Liver (tissue), 2 donors: ENCODE results near the gene CLDN6.

ENCODE experiments used
- TF ChIP-seq, protein P1 (sequence below): fragments of 150-350 bp; IDR thresholded peaks from 2 replicates; pipeline ENCODE4 v1.5.1; 2017; ENCODE audit warnings: improper control_type of control experiment, low read depth, low read length; ENCODE audit not compliant: missing input control
- TF ChIP-seq, protein P2 (sequence below): IDR thresholded peaks from 2 replicates; pipeline ENCODE4 v1.6.1; 2016; ENCODE audit warnings: antibody characterized with exemption
- donor health status: healthy.

DNA sequence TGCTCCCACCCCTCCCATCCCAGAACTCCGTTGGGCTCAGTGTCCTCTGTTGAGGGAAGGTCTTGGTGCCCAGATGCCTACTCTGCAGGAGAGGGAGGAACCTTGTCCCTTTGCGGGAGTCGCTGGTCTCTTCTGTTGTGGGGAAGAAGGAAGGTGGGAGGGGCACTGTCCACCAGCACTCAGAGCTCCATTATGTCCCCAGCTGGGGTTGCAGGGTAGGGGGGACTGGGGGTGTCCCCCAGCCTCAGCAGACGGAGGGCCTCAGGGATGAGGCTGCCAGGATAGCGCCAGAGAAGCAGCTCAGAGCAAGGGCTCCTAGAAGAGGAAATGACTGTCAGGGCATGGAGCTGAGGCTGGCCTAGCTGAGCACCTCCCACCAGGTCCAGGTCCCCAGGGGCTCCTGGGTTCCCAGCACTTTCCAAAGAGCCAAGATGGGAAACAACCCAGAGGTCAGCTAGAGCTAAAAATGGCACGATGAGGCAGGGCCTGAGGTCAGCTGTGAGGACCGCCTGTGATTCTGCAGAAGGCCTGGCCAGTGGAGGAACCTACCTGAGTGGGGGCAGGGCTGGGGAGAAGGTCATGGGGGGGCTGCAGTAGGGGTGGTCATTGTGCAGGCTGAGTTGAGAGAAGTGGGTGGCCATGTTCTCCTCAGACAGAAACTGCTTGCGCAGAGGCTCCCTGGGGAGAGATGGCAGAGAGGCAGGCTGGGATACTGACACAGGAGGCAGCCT, 4.9 kb upstream of the CLDN6 start:
- TF ChIP-seq, protein P1, sequence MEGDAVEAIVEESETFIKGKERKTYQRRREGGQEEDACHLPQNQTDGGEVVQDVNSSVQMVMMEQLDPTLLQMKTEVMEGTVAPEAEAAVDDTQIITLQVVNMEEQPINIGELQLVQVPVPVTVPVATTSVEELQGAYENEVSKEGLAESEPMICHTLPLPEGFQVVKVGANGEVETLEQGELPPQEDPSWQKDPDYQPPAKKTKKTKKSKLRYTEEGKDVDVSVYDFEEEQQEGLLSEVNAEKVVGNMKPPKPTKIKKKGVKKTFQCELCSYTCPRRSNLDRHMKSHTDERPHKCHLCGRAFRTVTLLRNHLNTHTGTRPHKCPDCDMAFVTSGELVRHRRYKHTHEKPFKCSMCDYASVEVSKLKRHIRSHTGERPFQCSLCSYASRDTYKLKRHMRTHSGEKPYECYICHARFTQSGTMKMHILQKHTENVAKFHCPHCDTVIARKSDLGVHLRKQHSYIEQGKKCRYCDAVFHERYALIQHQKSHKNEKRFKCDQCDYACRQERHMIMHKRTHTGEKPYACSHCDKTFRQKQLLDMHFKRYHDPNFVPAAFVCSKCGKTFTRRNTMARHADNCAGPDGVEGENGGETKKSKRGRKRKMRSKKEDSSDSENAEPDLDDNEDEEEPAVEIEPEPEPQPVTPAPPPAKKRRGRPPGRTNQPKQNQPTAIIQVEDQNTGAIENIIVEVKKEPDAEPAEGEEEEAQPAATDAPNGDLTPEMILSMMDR = no peak
- TF ChIP-seq, protein P2, sequence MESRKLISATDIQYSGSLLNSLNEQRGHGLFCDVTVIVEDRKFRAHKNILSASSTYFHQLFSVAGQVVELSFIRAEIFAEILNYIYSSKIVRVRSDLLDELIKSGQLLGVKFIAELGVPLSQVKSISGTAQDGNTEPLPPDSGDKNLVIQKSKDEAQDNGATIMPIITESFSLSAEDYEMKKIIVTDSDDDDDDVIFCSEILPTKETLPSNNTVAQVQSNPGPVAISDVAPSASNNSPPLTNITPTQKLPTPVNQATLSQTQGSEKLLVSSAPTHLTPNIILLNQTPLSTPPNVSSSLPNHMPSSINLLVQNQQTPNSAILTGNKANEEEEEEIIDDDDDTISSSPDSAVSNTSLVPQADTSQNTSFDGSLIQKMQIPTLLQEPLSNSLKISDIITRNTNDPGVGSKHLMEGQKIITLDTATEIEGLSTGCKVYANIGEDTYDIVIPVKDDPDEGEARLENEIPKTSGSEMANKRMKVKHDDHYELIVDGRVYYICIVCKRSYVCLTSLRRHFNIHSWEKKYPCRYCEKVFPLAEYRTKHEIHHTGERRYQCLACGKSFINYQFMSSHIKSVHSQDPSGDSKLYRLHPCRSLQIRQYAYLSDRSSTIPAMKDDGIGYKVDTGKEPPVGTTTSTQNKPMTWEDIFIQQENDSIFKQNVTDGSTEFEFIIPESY = no peak
